A549 treated with GW870086 at 1 μM for 4 hours (cell line): Measurements from ENCODE around the gene ARL3. TPM values are rescaled to one million over a fixed set of nuclear protein-coding genes. Genes with fewer than 3 reads are reported as not detected.

Experiments
- total RNA-seq: library from RNA; stranded (reverse); fragments of 200-300 nt; extraction: Qiagen RNA extraction; gene quantifications from 5 replicates; pipeline ENCODE4 v1.2.3, GENCODE V29; 2022; ENCODE audit warnings: low read depth

Gene ARL3, protein sequence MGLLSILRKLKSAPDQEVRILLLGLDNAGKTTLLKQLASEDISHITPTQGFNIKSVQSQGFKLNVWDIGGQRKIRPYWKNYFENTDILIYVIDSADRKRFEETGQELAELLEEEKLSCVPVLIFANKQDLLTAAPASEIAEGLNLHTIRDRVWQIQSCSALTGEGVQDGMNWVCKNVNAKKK
- 13.6 to 15.2 TPM (median 14.5 TPM) in 5 replicates for total RNA-seq

GRCh38 chr10:102713814-102714620 is at the start of gene ARL3:
TSS of gene ARL3 (minus strand) at chr10:102714397. CDS start at chr10:102714275, 122 bp downstream.

GRCh38 chr10:102743588-102744373 is 29.6 kb upstream of the ARL3 start, which contains the start of gene WBP1L:
TSS of gene WBP1L (plus strand) at chr10:102743948. CDS start at chr10:102744054, 106 bp downstream.

DNA sequence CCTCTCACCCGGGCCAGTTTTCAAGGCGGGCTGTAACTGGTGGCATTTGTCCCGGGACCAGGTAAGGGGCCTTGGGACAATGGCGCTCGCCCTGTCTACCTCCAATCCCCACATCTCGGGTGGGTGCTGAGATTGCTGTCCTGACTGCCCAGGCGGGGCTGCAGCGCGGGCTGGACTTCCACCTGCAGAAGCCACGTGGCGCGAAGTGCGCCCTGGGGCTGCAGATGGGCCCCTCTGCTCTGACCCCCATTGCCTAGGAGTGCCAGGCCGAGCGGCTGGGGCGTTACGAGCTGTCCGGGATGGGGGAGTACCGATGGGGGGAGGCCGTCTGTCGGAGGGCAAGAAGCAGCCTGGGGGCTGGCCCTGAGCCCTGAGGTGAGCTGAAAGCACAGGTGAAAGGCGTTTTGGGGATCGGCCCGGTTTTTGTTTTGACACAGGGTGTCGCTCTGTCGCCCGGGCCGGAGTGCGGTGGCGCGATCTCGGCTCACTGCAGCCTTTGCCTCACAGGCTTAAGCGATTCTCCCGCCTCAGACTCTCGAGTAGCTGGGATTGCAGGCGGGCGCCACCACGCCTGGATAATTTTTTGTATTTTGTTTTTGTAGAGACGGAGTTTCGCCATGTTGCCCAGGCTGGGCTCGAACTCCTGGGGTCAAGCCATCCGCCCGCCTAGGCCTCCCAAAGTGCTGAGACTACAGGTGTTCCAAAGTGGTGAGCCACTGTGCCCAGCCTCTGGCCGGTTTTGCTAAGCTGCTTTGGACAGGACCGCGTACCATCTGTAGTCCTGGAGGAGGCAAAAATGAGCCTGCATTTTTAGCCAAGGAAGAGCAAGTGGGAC is 641 bp upstream of the ARL3 start, which contains the start of gene SFXN2:
Gene SFXN2, plus strand, starts transcription at position 16 of the 835 bp plus-strand sequence. CDS start 12,001 bp downstream, outside the sequence.

DNA sequence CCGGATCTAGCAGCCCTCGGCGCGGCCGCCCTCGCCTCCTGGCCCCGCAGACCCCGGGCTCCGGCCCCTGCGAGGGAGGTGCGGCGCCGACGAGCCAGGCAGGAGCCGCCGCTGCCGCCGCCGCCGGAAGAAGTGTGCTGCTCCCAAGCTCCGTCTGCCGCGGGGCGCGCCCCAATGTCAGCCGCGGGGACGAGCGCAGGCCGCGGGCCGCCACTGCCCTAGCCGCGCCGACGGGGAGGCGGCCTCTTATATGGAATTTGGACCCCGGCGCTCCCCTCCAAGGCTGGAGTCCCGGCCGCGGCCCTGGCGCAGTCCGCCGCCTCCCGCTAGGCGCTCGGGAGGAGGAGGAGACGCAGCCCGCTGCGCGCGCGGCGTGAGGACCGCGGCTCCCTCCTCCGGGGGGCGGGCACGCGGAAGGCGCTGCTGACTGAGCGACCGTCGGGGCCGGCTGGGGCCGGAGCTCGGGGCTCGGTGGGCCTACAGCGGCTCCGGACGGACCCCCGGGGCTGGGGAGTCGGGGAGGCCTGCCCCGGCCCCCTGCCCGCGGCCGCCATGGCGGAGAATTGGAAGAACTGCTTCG is 70.0 kb downstream of the ARL3 start, which contains the start of gene TRIM8:
Gene TRIM8, plus strand, starts transcription at position 414 of the 580 bp plus-strand sequence. Its CDS starts 139 bp downstream, at position 553.

Other genes starting within 250 kb of the ARL3 start
- 84.9 to 99.9 TPM (median 92.0 TPM) in 5 replicates for gene ACTR1A, start 211.7 kb downstream of the ARL3 start, total RNA-seq
- 4.9 to 7.7 TPM (median 6.4 TPM) in 5 replicates for gene SUFU, start 210.4 kb downstream of the ARL3 start, total RNA-seq
- gene TRIM8, start 69.9 kb downstream of the ARL3 start, total RNA-seq: 35.7 to 50.3 TPM (median 46.4 TPM) in 5 replicates
- 1.7 to 3.7 TPM (median 3.2 TPM) in 5 replicates for gene SFXN2, start 239 bp upstream of the ARL3 start, total RNA-seq
- gene WBP1L, start 29.6 kb upstream of the ARL3 start, total RNA-seq: 22.9 to 30.2 TPM (median 27.6 TPM) in 5 replicates
- gene CYP17A1, start 123.0 kb upstream of the ARL3 start, total RNA-seq: not detected in 5 replicates
- 22.7 to 27.5 TPM (median 26.5 TPM) in 5 replicates for gene BORCS7, start 139.9 kb upstream of the ARL3 start, total RNA-seq
- 3.2 to 4.6 TPM (median 4.2 TPM) in 5 replicates for gene AS3MT, start 155.1 kb upstream of the ARL3 start, total RNA-seq
- 4.1 to 5.2 TPM (median 4.4 TPM) in 5 replicates for gene CNNM2, start 203.9 kb upstream of the ARL3 start, total RNA-seq